CMK (cell line): ENCODE results near the gene COL6A3.

Experiments used
- DNase-seq: peaks from one replicate; pipeline ENCODE4 v3.0.0-alpha.2; 2010; ENCODE audit warnings: low read depth

COL6A3 gene

DNA sequence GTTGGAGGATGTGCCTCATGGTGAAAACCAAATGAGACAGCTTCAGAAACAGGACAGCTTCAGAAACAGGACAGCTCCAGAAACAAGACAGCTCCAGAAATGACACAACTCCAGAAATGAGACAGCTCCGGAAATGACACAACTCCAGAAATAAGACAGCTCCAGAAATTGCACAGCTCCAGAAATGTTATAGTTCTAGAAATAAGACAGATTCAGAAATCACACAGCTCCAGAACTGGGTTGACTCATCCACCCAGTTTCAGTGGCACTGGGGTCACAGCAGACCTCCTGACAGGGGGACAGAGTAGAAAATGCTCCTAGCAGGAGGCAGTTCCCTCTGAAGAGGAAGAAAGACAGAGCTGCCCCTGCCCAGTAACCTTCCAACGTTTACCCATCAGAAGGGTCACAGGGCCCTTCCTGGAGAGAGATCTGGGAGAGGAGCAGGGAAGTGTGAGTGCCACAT is 26.9 kb upstream of the COL6A3 start:
- DNase-seq = no peak

GRCh38 chr2:237438080-237438940 is 24.3 kb upstream of the COL6A3 start:
- DNase-seq = no peak

- DNase-seq = no peak
Observed at GRCh38 chr2:237437566-237437965, 23.6 kb upstream of the COL6A3 start.

- DNase-seq = no peak
Observed at GRCh38 chr2:237435844-237436587, 22.1 kb upstream of the COL6A3 start.

GRCh38 chr2:237434866-237435311 is 20.9 kb upstream of the COL6A3 start:
- DNase-seq = peak; percentile 74

GRCh38 chr2:237433920-237434676 is 20.1 kb upstream of the COL6A3 start:
- no peak for DNase-seq

- peak; percentile 26 for DNase-seq
Observed at GRCh38 chr2:237432484-237433092, 18.6 kb upstream of the COL6A3 start.

- DNase-seq = no peak
Observed at GRCh38 chr2:237431837-237432236, 17.9 kb upstream of the COL6A3 start.

DNA sequence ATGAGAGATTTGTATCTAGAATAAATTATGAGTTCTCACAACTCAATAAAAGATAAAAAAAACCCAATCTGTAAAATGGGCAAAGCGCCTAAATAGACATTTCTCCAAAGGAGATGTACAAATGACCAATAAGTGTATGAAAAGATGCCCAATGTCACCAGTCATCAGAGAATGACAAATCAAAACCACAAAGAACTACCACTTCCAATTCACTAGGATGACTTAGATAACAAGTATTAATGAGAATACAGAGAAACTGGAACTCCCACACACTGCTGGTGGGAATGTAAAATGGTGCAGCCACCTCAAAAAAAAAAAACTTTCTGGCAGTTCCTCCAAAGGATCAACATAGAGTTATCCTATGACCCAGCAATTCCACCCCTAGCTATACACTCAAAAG is 17.4 kb upstream of the COL6A3 start:
- DNase-seq = no peak

GRCh38 chr2:237430861-237431260 is 16.9 kb upstream of the COL6A3 start:
- no peak for DNase-seq

- no peak for DNase-seq
Observed at GRCh38 chr2:237429753-237430152, 15.8 kb upstream of the COL6A3 start.

DNA sequence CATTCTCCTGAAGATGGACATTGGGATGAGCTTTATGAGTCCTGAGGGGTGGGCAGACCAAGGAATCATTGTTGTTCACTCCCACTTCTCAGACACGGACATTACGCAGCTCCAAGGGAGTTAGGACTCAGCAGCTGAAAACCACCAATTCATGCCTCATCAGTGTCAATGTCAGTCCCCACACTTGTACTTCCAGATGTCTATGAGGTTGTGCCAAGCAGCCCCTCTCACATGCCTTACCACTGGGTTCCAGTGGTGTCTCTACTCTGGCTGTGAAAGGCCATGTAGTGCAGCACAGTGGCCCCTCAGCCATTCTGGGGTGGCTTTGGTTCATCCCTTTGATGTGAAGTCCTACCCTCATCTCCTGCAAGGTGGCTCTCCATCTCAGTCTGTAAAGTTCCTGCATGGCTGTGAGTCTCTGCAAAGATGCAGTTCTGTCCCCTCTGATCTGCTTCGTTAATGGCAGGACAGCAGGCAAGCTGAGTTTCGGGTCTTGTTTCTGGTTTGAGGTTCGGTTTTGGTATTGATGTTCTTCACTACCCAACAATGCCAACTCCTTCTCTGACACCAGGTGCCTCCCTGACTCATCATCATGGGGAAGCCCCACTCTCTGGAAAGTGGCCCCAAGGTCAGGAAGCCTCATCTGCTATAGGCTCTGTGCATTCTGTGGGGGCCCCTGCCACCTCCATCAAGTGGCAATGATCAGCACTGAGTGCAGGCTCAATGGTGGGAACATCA is 14.0 kb upstream of the COL6A3 start:
- DNase-seq = no peak

DNA sequence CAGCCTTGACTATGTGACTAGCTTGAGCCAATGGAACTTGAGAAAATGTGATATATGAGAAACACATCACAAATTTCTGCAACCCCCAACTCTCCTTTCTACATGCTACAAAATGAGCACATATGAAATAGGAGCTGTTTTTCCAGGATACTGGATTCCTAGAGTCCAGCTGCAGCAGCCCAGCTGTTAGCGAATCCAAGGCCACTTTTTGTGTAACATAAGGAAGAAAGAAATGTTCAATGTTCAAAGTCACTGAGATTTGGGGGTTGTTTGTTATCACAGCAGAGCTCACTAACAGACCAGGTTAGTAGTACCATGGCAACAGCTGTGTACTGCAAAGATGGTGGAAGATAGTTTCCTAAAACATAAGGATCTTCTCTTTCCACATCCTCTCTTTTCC is 12.6 kb upstream of the COL6A3 start:
- no peak for DNase-seq

DNA sequence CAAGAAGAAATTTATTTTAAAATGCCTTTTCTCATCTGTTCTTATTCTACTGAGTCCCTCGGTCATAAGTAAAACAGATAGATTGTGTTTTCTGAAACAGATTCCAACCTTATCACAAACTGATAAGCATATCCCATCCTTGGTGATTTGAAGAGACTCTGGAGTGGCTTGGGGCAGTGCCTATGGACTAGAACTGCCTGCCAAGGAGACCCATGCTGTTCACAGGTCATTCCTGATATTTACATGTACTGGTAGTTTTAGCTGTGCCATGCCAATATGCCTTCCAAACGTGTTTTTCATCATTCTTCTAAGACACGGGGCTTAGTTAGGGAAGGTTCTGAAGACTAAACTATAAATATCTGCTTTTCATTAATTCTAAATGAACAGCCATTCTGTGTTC is 11.4 kb upstream of the COL6A3 start:
- DNase-seq = no peak

DNA sequence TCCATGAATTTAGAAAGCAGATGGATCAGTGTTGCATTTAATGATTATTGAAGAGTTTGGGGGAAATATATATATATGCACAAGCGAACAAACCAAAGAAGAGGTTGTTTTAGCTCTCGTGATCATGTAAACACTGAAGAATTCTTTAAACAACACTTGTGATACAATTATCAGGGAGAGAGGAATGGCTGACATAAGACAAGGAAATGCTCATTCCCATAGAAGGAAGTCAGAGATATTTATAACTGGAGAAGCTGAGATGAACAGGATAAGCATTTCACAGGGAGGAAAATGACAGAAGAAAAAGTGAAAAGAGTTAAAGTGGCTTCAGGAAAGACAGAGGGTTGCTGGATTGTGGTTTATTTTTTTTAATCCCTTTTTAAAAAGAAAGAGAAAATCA is 10.6 kb upstream of the COL6A3 start:
- no peak for DNase-seq

DNA sequence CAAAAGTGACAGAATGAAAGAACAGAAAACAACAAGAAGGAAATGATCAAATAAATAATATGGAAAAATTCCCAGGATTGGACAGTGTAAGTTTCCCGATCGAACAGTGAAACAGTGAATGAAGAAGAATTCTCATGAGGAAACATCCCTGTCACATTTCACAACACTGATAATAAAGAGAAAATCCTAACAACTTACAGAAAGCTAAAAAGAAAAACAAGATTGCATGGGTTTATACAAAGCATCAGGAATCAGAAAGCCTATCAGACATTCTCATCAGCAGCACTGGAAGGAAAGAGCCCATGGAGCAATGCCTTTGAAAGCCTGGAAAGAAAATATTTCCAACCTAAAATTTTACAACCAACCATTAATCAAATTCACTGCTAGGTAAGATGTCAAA is 9.9 kb upstream of the COL6A3 start:
- DNase-seq = no peak

- DNase-seq = no peak
Observed at GRCh38 chr2:237422309-237422708, 8.3 kb upstream of the COL6A3 start.

DNA sequence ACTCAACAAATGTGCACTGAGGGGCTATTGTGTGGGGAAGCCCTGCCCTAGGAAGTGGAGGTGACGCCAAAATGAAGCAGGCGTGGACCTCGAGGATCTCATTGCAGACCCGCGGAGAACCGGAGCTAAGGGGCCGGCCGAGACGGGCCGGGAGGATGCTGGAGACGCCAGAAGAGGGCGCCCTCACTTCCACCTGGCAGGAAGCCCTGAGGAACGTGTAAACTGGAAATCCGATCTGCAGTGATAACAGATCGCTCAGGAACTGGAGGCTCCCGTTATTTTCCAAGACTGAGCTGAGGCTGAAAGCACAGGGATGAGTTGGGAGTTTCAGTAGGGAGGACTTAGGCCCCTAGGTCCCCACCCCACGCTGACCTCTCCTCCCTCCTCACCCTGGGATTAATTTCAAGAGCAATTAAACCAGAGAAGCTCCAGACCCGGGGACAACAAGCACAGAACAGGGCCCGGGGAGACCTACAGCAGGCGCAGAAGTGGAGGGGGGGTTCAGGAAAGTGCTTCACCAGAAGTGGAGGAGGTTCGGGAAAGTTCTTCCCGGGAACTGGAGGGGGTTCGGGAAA is 7.7 kb upstream of the COL6A3 start:
- peak; percentile 8 for DNase-seq

DNA sequence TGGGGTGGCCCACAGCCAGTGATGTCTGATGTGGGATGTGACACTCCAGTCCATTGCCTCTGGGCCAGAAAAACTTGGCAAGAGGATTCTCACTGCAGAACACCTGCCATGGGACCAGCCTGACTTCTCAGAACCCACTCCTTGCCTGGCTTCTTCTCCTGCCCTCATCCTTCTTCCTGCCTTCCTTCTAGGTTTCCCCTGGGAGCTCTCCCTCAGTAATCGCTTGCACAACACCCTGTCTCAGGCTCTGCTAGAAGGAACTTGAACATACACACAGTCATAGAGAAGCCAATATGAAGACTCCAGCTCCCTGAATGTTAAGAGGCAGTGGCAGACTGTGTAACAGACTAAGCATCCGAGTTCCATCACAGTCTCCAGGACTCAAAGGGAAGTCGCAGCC is 4.3 kb upstream of the COL6A3 start:
- no peak for DNase-seq

- no peak for DNase-seq
Observed at GRCh38 chr2:237412988-237413776, 782 bp downstream of the COL6A3 start.
